Peyer's patch (tissue), 4 donors: ENCODE results near the gene DYNLT2B. TPM values are rescaled to one million over a fixed set of nuclear protein-coding genes. Genes with fewer than 3 reads are reported as not detected.
"Not testable (repeated sequence)": the region's sequence is repeated elsewhere in the genome, so short reads cannot be mapped to it uniquely, and the experiment has no call there.

Experiments used
- DNase-seq, 3 donors: peaks; one replicate each; pipeline ENCODE4 v3.0.0-alpha.2; 2017 to 2019
- H3K27ac ChIP-seq, 4 donors: fragments of 200-600 bp; sonication (generic); one replicate each; pipeline ENCODE4 v1.5.1; 2016 to 2019
- H3K27me3 ChIP-seq, 2 donors: fragments of 200-600 bp; sonication (generic); one replicate each; pipeline ENCODE4 v1.5.1; 2019
- H3K36me3 ChIP-seq, 3 donors: fragments of 200-600 bp; sonication (generic); one replicate each; pipeline ENCODE4 v1.5.1; 2016 to 2019
- H3K4me1 ChIP-seq, 4 donors: fragments of 200-600 bp; sonication (generic); one replicate each; pipeline ENCODE4 v1.5.1; 2016 to 2019
- H3K4me3 ChIP-seq, 4 donors: fragments of 200-600 bp; sonication (generic); 1 replicate in 3 of 4; 2 replicates in 1 of 4; pipeline ENCODE4 v1.5.1; 2016 to 2019; ENCODE audit warnings: mild to moderate bottlenecking in 1 of 4
- H3K9me3 ChIP-seq, 4 donors: fragments of 200-600 bp; sonication (generic); one replicate each; pipeline ENCODE4 v1.5.1; 2016 to 2019; ENCODE audit warnings: mild to moderate bottlenecking in 1 of 4
- CTCF ChIP-seq, 6 experiments: fragments of 450-650 bp in 4 of 6; fragments of 200-600 bp in 2 of 6; sonication (generic) in 1 of 6; IDR thresholded peaks; one replicate each; pipeline ENCODE4 v1.5.1; 2017 to 2019; ENCODE audit warnings: antibody characterized with exemption in 6 of 6, mild to moderate bottlenecking in 3 of 6, moderate library complexity in 1 of 6
- POLR2A ChIP-seq, 2 donors: fragments of 450-650 bp; IDR thresholded peaks; one replicate each; pipeline ENCODE4 v1.5.1; 2017; ENCODE audit warnings: antibody characterized with exemption in 2 of 2, mild to moderate bottlenecking in 2 of 2, moderate library complexity in 2 of 2
- total RNA-seq, 4 donors: library from RNA; depleted of rRNA; stranded (reverse); fragments of >200 nt; gene quantifications; one replicate each; pipeline ENCODE4 v1.1.0, GENCODE V29; 2016

The DYNLT2B gene
- 1 to 10 TPM in 2 of 4 donors, not detected in 2; 2.3 to 6.0 TPM for total RNA-seq

GRCh38 chr3:196317687-196318467, at the start of gene DYNLT2B:
Gene DYNLT2B (minus strand): TSS chr3:196318240. CDS start chr3:196318152, 88 bp downstream.
- Histone ChIP-seq H3K27ac (peak within 1 kb of the TSS; percentile 85 to 92 (median 91)), H3K27me3 (no peaks in the 10 kb centered on the region), H3K4me3 (peak within 1 kb of the TSS; percentile 87 to 92 (median 91)), H3K4me1 (peaks cover 0 to 2% (median 0%) of the 10 kb centered on the region in 4 donors), H3K36me3 (no peaks in the 10 kb centered on the region), H3K9me3 (no peaks in the 10 kb centered on the region)
- DNase-seq: peak; percentile 84 to 95 (median 93)
- TF ChIP-seq POLR2A (IDR thresholded peaks at IDR 0.05) (peak; percentile 58 to 69), CTCF (IDR thresholded peaks at IDR 0.05) (peak in 2 of 6 experiments; percentile 6 to 29)

- no peaks in the 10 kb centered on the region for H3K9me3 ChIP-seq
- DNase-seq: no peak
- H3K27ac ChIP-seq: no peak overlapping the region
- H3K27me3 ChIP-seq: no peaks in the 10 kb centered on the region
- no peaks in the 10 kb centered on the region for H3K4me1 ChIP-seq
- no peak overlapping the region for H3K4me3 ChIP-seq
- peaks cover 0 to 50% (median 0%) of the 10 kb centered on the region in 3 donors for H3K36me3 ChIP-seq
- TF ChIP-seq POLR2A (IDR thresholded peaks at IDR 0.05) (no peak), CTCF (IDR thresholded peaks at IDR 0.05) (no peak)
Observed at GRCh38 chr3:196365736-196366135, 47.7 kb upstream of the DYNLT2B start.

GRCh38 chr3:196360586-196360985, 42.5 kb upstream of the DYNLT2B start:
- no peak for DNase-seq
- Histone ChIP-seq H3K4me1 (no peaks in the 10 kb centered on the region), H3K27ac (no peak overlapping the region), H3K4me3 (no peak overlapping the region), H3K36me3 (peaks cover 0 to 71% (median 0%) of the 10 kb centered on the region in 3 donors), H3K9me3 (no peaks in the 10 kb centered on the region), H3K27me3 (no peaks in the 10 kb centered on the region)
- TF ChIP-seq POLR2A (IDR thresholded peaks at IDR 0.05) (no peak), CTCF (IDR thresholded peaks at IDR 0.05) (no peak)

GRCh38 chr3:196358540-196358939, 40.5 kb upstream of the DYNLT2B start:
- not testable (repeated sequence) for H3K27ac ChIP-seq
- peaks cover 0 to 78% (median 0%) of the 10 kb centered on the region in 3 donors for H3K36me3 ChIP-seq

GRCh38 chr3:196357905-196358304, 39.9 kb upstream of the DYNLT2B start:
- no peaks in the 10 kb centered on the region for H3K9me3 ChIP-seq
- peaks cover 0 to 77% (median 0%) of the 10 kb centered on the region in 3 donors for H3K36me3 ChIP-seq
- DNase-seq: no peak
- H3K4me1 ChIP-seq: no peaks in the 10 kb centered on the region
- H3K27me3 ChIP-seq: no peaks in the 10 kb centered on the region
- H3K4me3 ChIP-seq: no peak overlapping the region
- H3K27ac ChIP-seq: no peak overlapping the region
- no peak for TF ChIP-seq CTCF (IDR thresholded peaks at IDR 0.05)
- TF ChIP-seq POLR2A (IDR thresholded peaks at IDR 0.05): no peak

More at GRCh38 chr3:196358540-196358939, 40.5 kb upstream of the DYNLT2B start:
- H3K4me1 ChIP-seq, H3K27me3 ChIP-seq, DNase-seq, H3K9me3 ChIP-seq, H3K4me3 ChIP-seq: not testable (repeated sequence)

GRCh38 chr3:196356556-196356955, 38.5 kb upstream of the DYNLT2B start:
- Histone ChIP-seq H3K9me3 (no peaks in the 10 kb centered on the region), H3K36me3 (peaks cover 0 to 65% (median 0%) of the 10 kb centered on the region in 3 donors), H3K27me3 (no peaks in the 10 kb centered on the region), H3K27ac (no peak overlapping the region), H3K4me1 (no peaks in the 10 kb centered on the region), H3K4me3 (no peak overlapping the region)
- DNase-seq: no peak
- TF ChIP-seq CTCF (IDR thresholded peaks at IDR 0.05): no peak
